Ovary (tissue), 9 donors: ENCODE data around the gene SIX3. TPM values are rescaled to one million over a fixed set of nuclear protein-coding genes. Genes with fewer than 3 reads are reported as not detected.

Experiments
- DNase-seq, 5 donors: peaks; one replicate each; pipeline ENCODE4 v3.0.0-alpha.2; 2019 to 2020
- H3K27ac ChIP-seq, 2 donors: fragments of 200-600 bp; one replicate each; pipeline versions ENCODE4 v1.5.1 to v1.8.0; 2019 to 2022
- H3K27me3 ChIP-seq: fragments of 200-600 bp; one replicate; pipeline ENCODE4 v1.8.0; 2022
- H3K36me3 ChIP-seq: fragments of 200-600 bp; sonication (generic); one replicate; pipeline ENCODE4 v1.5.1; 2019
- H3K4me1 ChIP-seq: one replicate; pipeline ENCODE4 v1.8.1; 2013; ENCODE audit warnings: mild to moderate bottlenecking, moderate library complexity; ENCODE audit not compliant: insufficient read depth
- H3K4me3 ChIP-seq: fragments of 200-600 bp; sonication (generic); one replicate; pipeline ENCODE4 v1.5.1; 2017
- H3K9me3 ChIP-seq, 2 donors: fragments of 200-600 bp in 1 of 2; sonication (generic) in 1 of 2; one replicate each; pipeline versions ENCODE4 v1.5.1 to v1.8.1; 2013 to 2019; ENCODE audit warnings: mild to moderate bottlenecking in 1 of 2, moderate library complexity in 1 of 2
- CTCF ChIP-seq, 3 donors: fragments of 450-650 bp in 2 of 3; fragments of 200-600 bp in 1 of 3; IDR thresholded peaks; one replicate each; pipeline versions ENCODE4 v1.5.1 to v1.8.0; 2016 to 2022; ENCODE audit warnings: antibody characterized with exemption in 3 of 3, mild to moderate bottlenecking in 1 of 3
- EP300 ChIP-seq: sonication (generic); formaldehyde crosslinking; IDR thresholded peaks from one replicate; pipeline ENCODE4 v1.6.1; 2017; ENCODE audit warnings: antibody characterized with exemption
- POLR2A ChIP-seq: fragments of 450-650 bp; IDR thresholded peaks from one replicate; pipeline ENCODE4 v1.6.1; 2017; ENCODE audit warnings: antibody characterized with exemption, mild to moderate bottlenecking, moderate library complexity
- WGBS, 3 donors: extraction: QIAGEN DNeasy Blood & Tissue Kit in 1 of 3; methylation state at CpG; one replicate each; pipeline versions ENCODE4 v1.1.5 to v1.1.7; 2013 to 2017; 5-methylcytosine and 5-hydroxymethylcytosine counted together
- intact Hi-C, 4 donors: fragments of 100-400 bp; cut with DNase I; formaldehyde crosslinking; loops; one replicate each; pipeline versions ENCODE4 v1.11.0 to v1.15.1; 2022 to 2023
- polyA plus RNA-seq, 2 donors: library from polyadenylated mRNA; stranded (reverse); fragments of 200-250 nt in 1 of 2; fragments of 350-450 nt in 1 of 2; fragmentation: Illumina TruSeq in 1 of 2; extraction: RNeasy Lipid Tissue Mini Kit (QIAGEN cat#74804) in 1 of 2; gene quantifications; one replicate each; pipeline ENCODE4 v1.2.3, GENCODE V29; 2013 to 2014
- small RNA-seq: library from RNA; depleted of rRNA; stranded (forward); fragments of <200 nt; gene quantifications from one replicate; pipeline ENCODE3, GENCODE V24; 2016
- total RNA-seq, 7 donors: library from RNA; depleted of rRNA in 2 of 7; stranded (reverse); fragments of >200 nt in 2 of 7; fragmentation: NEBNext Ultra II Directional in 3 of 7; extraction: Animal tissue kit (Norgen Biotek cat#: 25700) in 3 of 7; gene quantifications; one replicate each; pipeline versions ENCODE4 v1.1.0 to v1.2.4, GENCODE V29; 2016 to 2023
- donor health status: DM: no; HTN: no; CAD: no; lungs with moderate emphysema.
- donor health status: DM: no; HTN: no; CAD: no.
- donor health status: Bipolar disorder and iron deficiency.
- donor health status: DM: yes; HTN: yes; CAD: no.
- donor health status: DM: no; HTN: no; CAD: no.
- donor health status: DM: yes; HTN: yes; CAD: no.

The SIX3 gene
- total and polyA plus RNA-seq, 9 donors, result not detected

GRCh38 chr2:44989176-44989575 is 47.7 kb downstream of the SIX3 start:
- intact Hi-C loops, result no loop called here
- Histone ChIP-seq H3K9me3 (no peaks in the 10 kb centered on the region), H3K36me3 (no peaks in the 10 kb centered on the region), H3K4me3 (no peak overlapping the region), H3K4me1 (no peaks in the 10 kb centered on the region), H3K27ac (no peak overlapping the region), H3K27me3 (no peaks in the 10 kb centered on the region)
- WGBS, 3 donors, result 64 to 78% (median 73%) methylated on average over 2 of the region's 2 CpGs
- TF ChIP-seq EP300 (no peak), CTCF (IDR thresholded peaks at IDR 0.05) (no peak), POLR2A (no peak)
- no peak for DNase-seq

- Histone ChIP-seq H3K4me3 (no peak overlapping the region), H3K27me3 (no peaks in the 10 kb centered on the region), H3K27ac (no peak overlapping the region), H3K9me3 (no peaks in the 10 kb centered on the region), H3K36me3 (no peaks in the 10 kb centered on the region), H3K4me1 (no peaks in the 10 kb centered on the region)
- intact Hi-C loops, result no loop called here
- WGBS, 3 donors, result 65 to 86% (median 68%) methylated on average over 1 of the region's 1 CpG
- no peak for DNase-seq
- TF ChIP-seq EP300, result no peak
- no peak for TF ChIP-seq POLR2A
- no peak for TF ChIP-seq CTCF (IDR thresholded peaks at IDR 0.05)
Measured at GRCh38 chr2:44994377-44994776, 52.9 kb downstream of the SIX3 start.

Small RNA genes within 50 kb of the gene (small RNA-seq; reads per million reads assigned to genes)
- gene RF02246 (not detected), gene RF02247 (not detected), gene RF02248 (not detected), gene RF02250 (not detected), gene RF02251 (not detected), gene RF02252 (not detected)

Other genes starting within 250 kb of the SIX3 start
- gene SIX2, start 67.8 kb downstream of the SIX3 start, total RNA-seq, result under 1 TPM in 4 of 7 donors, not detected in 3; 0.13 to 0.46 (median 0.16) TPM
- under 1 TPM; 0.06 to 0.18 TPM for gene SIX2, start 67.8 kb downstream of the SIX3 start, polyA plus RNA-seq